HepG2 (cell line): ENCODE results near the gene ONECUT1. TPM values are rescaled to one million over a fixed set of nuclear protein-coding genes. Genes with fewer than 3 reads are reported as not detected.
A peak's percentile ranks its signal among the peaks of the same experiment; 100 is the strongest.
"Not testable (repeated sequence)": the region's sequence is repeated elsewhere in the genome, so short reads cannot be mapped to it uniquely, and the experiment has no call there.

Source experiments
- GATAD2A ChIP-seq: IDR thresholded peaks from 2 replicates; pipeline ENCODE4 v1.6.1; 2016
- MAX ChIP-seq: IDR thresholded peaks from 2 replicates; pipeline ENCODE4 v1.6.1; 2012; ENCODE audit warnings: inconsistent platforms
- MLX ChIP-seq: IDR thresholded peaks from 2 replicates; pipeline ENCODE4 v1.6.1; 2016
- NONO ChIP-seq, 2 experiments: fragments of 450-650 bp in 1 of 2; sonication (generic) in 1 of 2; formaldehyde crosslinking in 1 of 2; IDR thresholded peaks in 1 of 2; conservative IDR thresholded peaks in 1 of 2; 2 replicates each; pipeline versions ENCODE4 v1.6.1 to v1.8.0; 2017 to 2022; ENCODE audit warnings: mild to moderate bottlenecking in 1 of 2, missing genetic modification reagents in 1 of 2, moderate library complexity in 1 of 2
- POGZ ChIP-seq: sonication (generic); formaldehyde crosslinking; IDR thresholded peaks from 2 replicates; pipeline ENCODE4 v1.4.0; 2020; ENCODE audit warnings: mild to moderate bottlenecking, missing genetic modification reagents
- SRY ChIP-seq: sonication (generic); formaldehyde crosslinking; IDR thresholded peaks from 2 replicates; pipeline ENCODE4 v1.8.0; 2022; ENCODE audit warnings: mild to moderate bottlenecking, missing genetic modification reagents
- THAP11 ChIP-seq: IDR thresholded peaks from 2 replicates; pipeline ENCODE4 v1.6.1; 2016; ENCODE audit warnings: missing biosample characterization, missing genetic modification reagents
- ZFX ChIP-seq: sonication (generic); formaldehyde crosslinking; IDR thresholded peaks from 2 replicates; pipeline ENCODE4 v1.4.0; 2020; ENCODE audit warnings: mild to moderate bottlenecking, low read depth, missing genetic modification reagents, moderate library complexity
- ZMYM4 ChIP-seq: sonication (generic); formaldehyde crosslinking; IDR thresholded peaks from 2 replicates; pipeline ENCODE4 v1.8.1; 2023; ENCODE audit warnings: mild to moderate bottlenecking, missing genetic modification reagents
- ZNF205 ChIP-seq: IDR thresholded peaks from 2 replicates; pipeline ENCODE4 v1.6.1; 2018; ENCODE audit warnings: missing biosample characterization, missing genetic modification reagents
- ZNF264 ChIP-seq: sonication (generic); formaldehyde crosslinking; IDR thresholded peaks from 2 replicates; pipeline ENCODE4 v1.4.0; 2020; ENCODE audit warnings: missing genetic modification reagents
- ZNF687 ChIP-seq: sonication (generic); formaldehyde crosslinking; IDR thresholded peaks from 2 replicates; pipeline ENCODE4 v1.5.1; 2020; ENCODE audit warnings: mild to moderate bottlenecking, missing genetic modification reagents, moderate library complexity
- polyA plus RNA-seq, 8 experiments: library from polyadenylated mRNA; depleted of rRNA in 3 of 8; stranded (reverse) in 7 of 8; unstranded in 1 of 8; fragments of >200 nt; fragmentation: Illumina TruSeq in 4 of 8; extraction: Trizol in 4 of 8; gene quantifications; 2 replicates each; pipeline versions ENCODE4 v1.2.1 to v1.2.3, GENCODE V29; 2011 to 2016; ENCODE audit warnings: low read depth in 4 of 8, missing spikeins in 1 of 8, mixed read lengths in 1 of 8; ENCODE audit not compliant: insufficient read depth in 1 of 8
- total RNA-seq, 5 experiments: library from RNA; depleted of rRNA; stranded (reverse); fragments of >200 nt; fragmentation: Illumina TruSeq; extraction: Trizol; gene quantifications; 2 replicates each; pipeline ENCODE4 v1.2.3, GENCODE V29; 2016; ENCODE audit warnings: low read depth in 1 of 5
- TF ChIP-seq, protein P1 (sequence below): sonication (generic); formaldehyde crosslinking; IDR thresholded peaks from 2 replicates; pipeline ENCODE4 v1.9.0; 2022; ENCODE audit warnings: missing genetic modification reagents, mild to moderate bottlenecking, borderline replicate concordance
- TF ChIP-seq, protein P2 (sequence below): sonication (generic); formaldehyde crosslinking; IDR thresholded peaks from 2 replicates; pipeline ENCODE4 v1.4.0; 2020; ENCODE audit warnings: missing genetic modification reagents, borderline replicate concordance
- TF ChIP-seq, protein P3 (sequence below): sonication (generic); formaldehyde crosslinking; IDR thresholded peaks from 2 replicates; pipeline ENCODE4 v1.4.0; 2020; ENCODE audit warnings: mild to moderate bottlenecking, missing genetic modification reagents

Gene ONECUT1
- total and polyA plus RNA-seq, 2 of the 13 experiments (the other 11 are each of a cell fraction or from before 2014, with no cell fraction given) = 3.5 to 9.1 TPM

DNA sequence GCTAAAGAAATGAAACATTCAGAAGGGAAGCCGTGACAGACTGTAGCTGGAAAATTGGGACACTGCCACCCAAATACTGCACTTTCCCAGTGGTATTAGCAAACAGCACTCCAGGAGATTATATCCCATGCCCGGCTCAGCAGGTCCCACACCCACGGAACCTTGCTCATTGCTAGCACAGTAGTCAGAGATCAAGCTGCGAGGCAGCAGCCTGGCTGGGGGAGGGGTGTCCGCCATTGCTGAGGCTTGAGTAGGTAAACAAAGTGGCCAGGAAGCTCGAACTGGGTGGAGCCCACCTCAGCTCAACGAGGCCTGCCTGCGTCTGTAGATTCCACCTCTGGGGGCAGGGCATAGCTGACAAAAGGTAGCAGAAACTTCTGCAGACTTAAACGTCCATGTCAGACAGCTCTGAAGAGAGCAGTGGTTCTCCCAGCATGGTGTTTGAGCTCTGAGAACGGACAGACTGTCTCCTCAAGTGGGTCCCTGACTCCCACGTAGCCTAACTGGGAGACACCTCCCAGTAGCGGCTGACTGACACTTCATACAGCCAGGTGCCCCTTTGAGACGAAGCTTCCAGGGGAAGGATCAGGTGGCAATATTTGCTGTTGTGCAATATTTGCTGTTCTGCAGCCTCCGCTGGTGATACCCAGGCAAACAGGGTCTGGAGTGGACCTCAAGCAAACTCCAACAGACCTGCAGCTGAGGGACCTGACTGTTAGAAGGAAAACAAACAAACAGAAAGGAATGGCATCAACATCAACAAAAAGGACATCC, 34.2 kb upstream of the ONECUT1 start (continued):
- TF ChIP-seq ZMYM4 (peak; percentile 88), GATAD2A (peak; percentile 77), ZFX (CRISPR knock-in tag) (peak; percentile 33), ZNF205 (CRISPR knock-in tag) (peak; percentile 52; the same call in 1 of the 2 replicates), SRY (CRISPR knock-in tag) (peak; percentile 25; the same call in 1 of the 2 replicates), NONO (CRISPR knock-in tag; conservative IDR thresholded peaks at IDR 0.05) (peak; percentile 67), THAP11 (CRISPR knock-in tag) (peak; percentile 30), MLX (CRISPR knock-in tag) (0 out of 2 replicates have a peak, but pooled peaks have one; percentile 19), ZNF264 (CRISPR knock-in tag) (peak; percentile 19; the same call in 1 of the 2 replicates), ZNF687 (peak; percentile 66), MAX (0 out of 2 replicates have a peak, but pooled peaks have one; percentile 28), POGZ (CRISPR knock-in tag) (peak; percentile 72)
- TF ChIP-seq, protein P1, sequence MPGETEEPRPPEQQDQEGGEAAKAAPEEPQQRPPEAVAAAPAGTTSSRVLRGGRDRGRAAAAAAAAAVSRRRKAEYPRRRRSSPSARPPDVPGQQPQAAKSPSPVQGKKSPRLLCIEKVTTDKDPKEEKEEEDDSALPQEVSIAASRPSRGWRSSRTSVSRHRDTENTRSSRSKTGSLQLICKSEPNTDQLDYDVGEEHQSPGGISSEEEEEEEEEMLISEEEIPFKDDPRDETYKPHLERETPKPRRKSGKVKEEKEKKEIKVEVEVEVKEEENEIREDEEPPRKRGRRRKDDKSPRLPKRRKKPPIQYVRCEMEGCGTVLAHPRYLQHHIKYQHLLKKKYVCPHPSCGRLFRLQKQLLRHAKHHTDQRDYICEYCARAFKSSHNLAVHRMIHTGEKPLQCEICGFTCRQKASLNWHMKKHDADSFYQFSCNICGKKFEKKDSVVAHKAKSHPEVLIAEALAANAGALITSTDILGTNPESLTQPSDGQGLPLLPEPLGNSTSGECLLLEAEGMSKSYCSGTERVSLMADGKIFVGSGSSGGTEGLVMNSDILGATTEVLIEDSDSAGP (CRISPR knock-in tag) = peak; percentile 33; the same call in 1 of the 2 replicates
- TF ChIP-seq, protein P2, sequence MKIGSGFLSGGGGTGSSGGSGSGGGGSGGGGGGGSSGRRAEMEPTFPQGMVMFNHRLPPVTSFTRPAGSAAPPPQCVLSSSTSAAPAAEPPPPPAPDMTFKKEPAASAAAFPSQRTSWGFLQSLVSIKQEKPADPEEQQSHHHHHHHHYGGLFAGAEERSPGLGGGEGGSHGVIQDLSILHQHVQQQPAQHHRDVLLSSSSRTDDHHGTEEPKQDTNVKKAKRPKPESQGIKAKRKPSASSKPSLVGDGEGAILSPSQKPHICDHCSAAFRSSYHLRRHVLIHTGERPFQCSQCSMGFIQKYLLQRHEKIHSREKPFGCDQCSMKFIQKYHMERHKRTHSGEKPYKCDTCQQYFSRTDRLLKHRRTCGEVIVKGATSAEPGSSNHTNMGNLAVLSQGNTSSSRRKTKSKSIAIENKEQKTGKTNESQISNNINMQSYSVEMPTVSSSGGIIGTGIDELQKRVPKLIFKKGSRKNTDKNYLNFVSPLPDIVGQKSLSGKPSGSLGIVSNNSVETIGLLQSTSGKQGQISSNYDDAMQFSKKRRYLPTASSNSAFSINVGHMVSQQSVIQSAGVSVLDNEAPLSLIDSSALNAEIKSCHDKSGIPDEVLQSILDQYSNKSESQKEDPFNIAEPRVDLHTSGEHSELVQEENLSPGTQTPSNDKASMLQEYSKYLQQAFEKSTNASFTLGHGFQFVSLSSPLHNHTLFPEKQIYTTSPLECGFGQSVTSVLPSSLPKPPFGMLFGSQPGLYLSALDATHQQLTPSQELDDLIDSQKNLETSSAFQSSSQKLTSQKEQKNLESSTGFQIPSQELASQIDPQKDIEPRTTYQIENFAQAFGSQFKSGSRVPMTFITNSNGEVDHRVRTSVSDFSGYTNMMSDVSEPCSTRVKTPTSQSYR (CRISPR knock-in tag) = peak; percentile 92
- TF ChIP-seq NONO (IDR thresholded peaks at IDR 0.05) = not testable (repeated sequence)
- TF ChIP-seq, protein P3, sequence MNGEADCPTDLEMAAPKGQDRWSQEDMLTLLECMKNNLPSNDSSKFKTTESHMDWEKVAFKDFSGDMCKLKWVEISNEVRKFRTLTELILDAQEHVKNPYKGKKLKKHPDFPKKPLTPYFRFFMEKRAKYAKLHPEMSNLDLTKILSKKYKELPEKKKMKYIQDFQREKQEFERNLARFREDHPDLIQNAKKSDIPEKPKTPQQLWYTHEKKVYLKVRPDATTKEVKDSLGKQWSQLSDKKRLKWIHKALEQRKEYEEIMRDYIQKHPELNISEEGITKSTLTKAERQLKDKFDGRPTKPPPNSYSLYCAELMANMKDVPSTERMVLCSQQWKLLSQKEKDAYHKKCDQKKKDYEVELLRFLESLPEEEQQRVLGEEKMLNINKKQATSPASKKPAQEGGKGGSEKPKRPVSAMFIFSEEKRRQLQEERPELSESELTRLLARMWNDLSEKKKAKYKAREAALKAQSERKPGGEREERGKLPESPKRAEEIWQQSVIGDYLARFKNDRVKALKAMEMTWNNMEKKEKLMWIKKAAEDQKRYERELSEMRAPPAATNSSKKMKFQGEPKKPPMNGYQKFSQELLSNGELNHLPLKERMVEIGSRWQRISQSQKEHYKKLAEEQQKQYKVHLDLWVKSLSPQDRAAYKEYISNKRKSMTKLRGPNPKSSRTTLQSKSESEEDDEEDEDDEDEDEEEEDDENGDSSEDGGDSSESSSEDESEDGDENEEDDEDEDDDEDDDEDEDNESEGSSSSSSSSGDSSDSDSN = peak; percentile 36; the same call in 1 of the 2 replicates
